Fibroblast of peridontal ligament (primary cell): ENCODE data around the gene SRSF12.
"Not testable (repeated sequence)": the region's sequence is repeated elsewhere in the genome, so short reads cannot be mapped to it uniquely, and the experiment has no call there.

Experiments used
- DNase-seq: peaks from one replicate; pipeline ENCODE4 v3.0.0-alpha.2; 2010; ENCODE audit errors: extremely low read depth

Gene SRSF12

GRCh38 chr6:89073014-89073620 is 44.8 kb downstream of the SRSF12 start:
- peak; percentile 6 for DNase-seq

GRCh38 chr6:89071036-89071435 is 46.8 kb downstream of the SRSF12 start:
- no peak for DNase-seq

- DNase-seq = no peak
These were observed 48.2 kb downstream of the SRSF12 start for GRCh38 chr6:89069536-89070163.

DNA sequence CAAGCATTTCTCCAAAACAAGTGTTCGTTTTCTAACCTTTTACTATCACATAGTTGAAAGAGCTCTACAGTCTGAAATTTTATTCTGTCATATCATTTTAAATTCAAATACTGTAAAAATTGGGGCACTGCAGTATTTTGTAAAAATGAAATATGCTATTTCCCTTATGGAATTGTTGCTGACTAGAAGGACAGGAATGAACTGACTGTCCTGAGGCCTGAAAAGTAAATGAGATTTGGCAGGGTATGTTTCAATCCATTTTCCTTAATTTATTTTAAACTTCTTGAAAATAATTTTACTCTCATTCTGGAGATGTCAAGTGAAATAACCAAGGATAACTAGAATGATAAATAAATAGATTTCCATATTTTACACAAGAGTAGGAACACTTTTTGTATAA is 49.2 kb downstream of the SRSF12 start:
- no peak for DNase-seq

DNA sequence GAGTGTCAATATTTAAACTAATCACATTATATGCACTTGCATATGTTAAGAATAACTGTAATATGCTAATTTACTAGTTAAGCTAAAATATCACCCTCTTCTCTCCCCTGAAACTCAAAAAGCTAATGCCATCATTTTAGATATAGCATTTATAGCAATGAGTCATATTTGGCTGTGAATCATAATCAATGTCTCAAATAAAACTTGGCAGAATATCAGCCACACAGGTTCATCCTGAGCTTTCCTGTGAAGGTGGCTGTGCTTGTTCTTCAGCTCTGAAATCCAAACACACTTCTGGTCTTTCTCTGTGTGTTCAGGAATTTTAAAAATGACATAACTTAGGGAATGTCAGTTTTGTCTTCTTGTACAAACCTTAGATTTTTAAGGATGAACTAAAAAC is 50.1 kb downstream of the SRSF12 start:
- DNase-seq = no peak

DNA sequence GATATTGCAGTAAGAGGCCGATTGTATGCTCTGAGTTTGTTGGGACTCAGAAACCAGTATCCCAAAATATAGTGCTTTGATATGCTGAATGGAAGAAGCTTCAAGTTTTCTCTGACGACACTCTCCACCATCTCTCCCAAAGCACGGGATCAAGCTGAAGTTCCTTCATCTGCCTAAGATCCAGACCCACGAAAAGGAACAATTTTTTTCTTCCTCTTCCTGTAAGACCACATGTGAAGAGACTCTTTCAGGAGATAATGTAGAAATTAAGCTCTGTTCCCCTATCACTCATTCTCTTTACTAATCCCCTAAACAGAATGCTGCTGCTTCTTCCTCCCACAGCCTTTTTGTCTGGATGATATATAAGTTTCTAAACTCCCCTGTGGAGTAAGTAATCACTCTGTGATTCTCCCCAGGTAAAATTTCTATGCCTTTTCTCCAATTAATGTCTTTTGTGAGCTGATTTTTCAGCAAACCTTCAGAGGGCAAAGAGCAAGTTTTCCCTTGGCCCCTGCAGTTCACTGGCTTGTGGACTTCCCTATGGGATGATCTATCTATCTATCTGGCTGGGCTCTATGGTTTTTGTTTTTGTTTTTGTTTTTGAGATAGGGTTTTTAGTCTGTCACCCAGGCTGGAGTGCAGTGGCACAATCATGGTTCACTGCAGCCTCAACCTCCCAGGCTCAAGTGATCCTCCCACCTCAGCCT is 50.8 kb downstream of the SRSF12 start:
- no peak for DNase-seq

DNA sequence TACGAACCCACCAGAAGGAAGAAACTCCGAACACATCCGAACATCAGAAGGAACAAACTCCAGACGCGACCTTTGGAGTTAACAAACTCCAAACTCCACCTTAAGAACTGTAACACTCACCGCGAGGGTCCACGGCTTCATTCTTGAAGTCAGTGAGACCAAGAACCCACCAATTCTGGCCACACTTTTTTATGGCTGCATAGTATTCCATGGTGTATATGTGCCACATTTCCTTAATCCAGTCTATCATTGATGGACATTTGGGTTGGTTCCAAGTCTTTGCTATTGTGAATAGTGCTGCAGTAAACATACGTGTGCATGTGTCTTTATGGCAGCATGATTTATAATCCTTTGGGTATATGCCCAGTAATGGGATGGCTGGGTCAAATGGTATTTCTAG is 51.8 kb downstream of the SRSF12 start:
- not testable (repeated sequence) for DNase-seq

DNA sequence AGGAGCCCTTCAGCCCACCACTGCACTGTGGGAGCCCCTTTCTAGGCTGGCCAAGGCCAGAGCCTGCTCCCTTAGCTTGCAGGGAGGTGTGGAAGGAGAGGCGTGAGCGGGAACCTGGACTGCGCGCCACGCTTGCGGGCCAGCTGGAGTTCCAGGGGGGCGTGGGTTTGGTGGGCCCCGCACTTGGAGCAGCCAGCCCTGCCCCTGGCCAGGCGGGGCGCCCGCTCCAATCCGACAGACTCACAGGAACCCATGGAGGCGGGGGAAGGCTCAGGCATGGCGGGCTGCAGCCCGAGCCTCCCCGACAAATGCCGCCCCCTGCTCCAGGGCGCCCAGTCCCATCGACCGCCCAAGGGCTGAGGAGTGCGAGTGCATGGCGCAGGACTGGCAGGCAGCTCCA is 52.9 kb downstream of the SRSF12 start:
- DNase-seq = not testable (repeated sequence)

DNA sequence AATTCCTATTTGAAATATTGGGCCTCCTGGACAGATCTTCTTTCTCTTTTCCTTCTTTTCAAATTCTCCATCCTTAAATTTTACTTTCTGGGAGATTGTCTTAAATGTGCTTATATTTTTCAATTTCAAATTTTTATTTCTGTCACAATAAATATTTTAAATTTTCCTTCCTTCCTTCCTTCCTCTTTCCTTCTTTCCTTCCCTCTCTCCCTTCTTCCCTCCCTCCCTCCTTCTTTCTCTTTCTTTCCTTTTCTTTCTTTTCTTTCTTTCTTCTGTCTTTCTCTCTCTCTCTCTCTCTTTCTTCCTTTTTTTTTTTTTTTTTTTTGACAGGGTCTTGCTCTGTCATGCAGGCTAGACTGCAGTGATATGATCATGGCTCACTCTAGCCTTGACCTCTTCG is 54.0 kb downstream of the SRSF12 start:
- DNase-seq = no peak

DNA sequence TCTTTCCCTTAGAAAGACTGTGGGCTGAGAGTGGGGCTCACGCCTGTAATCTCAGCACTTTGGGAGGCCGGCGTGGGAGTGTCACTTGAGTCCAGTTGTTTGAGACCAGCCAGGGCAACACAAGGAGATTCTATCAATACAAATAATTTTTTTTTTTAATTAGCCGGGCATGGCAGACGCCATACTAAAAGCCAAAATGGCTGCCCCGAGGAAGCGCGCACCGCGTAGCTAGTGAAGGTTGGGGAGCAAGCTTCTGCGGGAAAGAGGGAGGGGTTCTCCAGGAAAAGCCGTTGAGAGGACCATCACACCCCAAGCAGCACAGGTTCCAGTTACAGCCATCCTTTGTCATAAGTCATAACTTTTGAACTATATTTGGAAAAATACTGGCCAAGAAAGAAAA is 58.6 kb downstream of the SRSF12 start:
- DNase-seq = no peak

GRCh38 chr6:89058627-89059026 is 59.2 kb downstream of the SRSF12 start:
- no peak for DNase-seq

GRCh38 chr6:89057759-89058158 is 60.1 kb downstream of the SRSF12 start:
- no peak for DNase-seq

GRCh38 chr6:89054208-89054607 is 63.7 kb downstream of the SRSF12 start:
- no peak for DNase-seq

DNA sequence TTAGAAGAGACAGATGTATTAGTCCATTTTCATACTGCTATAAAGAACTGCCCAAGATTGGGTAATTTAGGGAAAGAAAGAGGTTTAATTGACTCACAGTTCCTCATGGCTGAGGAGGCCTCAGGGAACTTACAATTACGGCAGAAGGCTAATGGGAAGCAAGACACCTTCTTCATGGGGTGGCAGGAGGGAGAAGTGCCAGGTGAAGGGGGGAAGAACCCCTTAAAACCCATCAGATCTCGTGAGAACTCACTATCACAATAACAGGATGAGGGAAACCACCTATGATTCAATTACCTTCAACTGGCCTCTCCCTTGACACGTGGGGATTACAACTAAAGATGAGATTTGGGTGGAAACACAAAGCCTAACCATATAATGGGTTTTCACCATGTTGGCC is 66.2 kb downstream of the SRSF12 start:
- no peak for DNase-seq

GRCh38 chr6:89050697-89051096 is 67.2 kb downstream of the SRSF12 start:
- DNase-seq = no peak

DNA sequence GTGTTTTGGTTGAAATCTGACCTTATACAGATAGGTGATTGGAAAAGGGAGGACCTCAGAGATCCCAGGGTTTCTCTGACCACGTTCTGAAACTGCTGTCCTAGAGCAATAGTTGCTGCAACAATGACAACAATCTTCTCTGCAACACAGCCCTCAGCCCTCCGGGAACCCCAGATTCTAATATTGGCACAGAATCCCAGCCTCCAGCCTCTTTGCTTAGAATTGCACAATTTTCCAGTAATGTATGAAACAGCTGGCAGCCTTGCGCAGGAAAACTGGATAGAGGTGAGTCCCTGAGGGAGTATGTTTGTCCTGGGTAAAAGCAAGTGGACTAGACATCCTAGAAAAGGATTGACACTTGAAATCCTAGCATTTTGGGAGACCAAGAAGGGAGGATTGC is 67.7 kb downstream of the SRSF12 start:
- peak; percentile 77 for DNase-seq

GRCh38 chr6:89048985-89049384 is 68.9 kb downstream of the SRSF12 start:
- DNase-seq = peak; percentile 28

GRCh38 chr6:89048288-89048923 is 69.5 kb downstream of the SRSF12 start:
- no peak for DNase-seq

DNA sequence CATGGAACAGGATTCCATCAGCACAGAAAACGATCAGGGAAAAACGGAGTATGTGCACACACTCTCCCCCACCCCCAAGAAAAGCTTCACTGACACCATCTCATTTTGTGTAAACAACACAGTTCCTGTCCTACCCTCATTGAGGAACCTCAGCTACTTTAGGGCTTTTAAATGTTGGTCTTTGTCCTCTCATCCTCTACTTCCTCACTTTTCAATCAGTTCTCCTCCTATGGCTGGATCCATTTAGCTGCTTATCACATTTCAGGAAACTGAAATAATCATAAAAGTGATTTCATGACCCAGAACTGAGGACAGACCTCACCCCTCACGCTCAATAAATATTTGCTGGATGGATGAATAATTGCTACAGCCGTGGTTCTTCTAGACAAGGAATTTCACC is 70.4 kb downstream of the SRSF12 start:
- DNase-seq = no peak
